ENCODE data around the gene FAM170B. TPM values are rescaled to one million over a fixed set of nuclear protein-coding genes. Genes with fewer than 3 reads are reported as not detected.

Gene FAM170B
- total RNA-seq, 1 experiment from 2014 or later, result not detected

- Histone ChIP-seq H3K9me3 (ENCODE audit: control insufficient read depth, insufficient read depth, low read depth, low read length) (peaks cover 9% of the 10 kb centered on the region; the same call in 1 of the 2 replicates), H3K4me3 (ENCODE audit: low read depth in 2 of 2, low read length in 2 of 2) (no peak overlapping the region), H3K4me1 (ENCODE audit: control insufficient read depth, insufficient read depth, low read length) (no peaks in the 10 kb centered on the region), H3K27me3 (ENCODE audit: control insufficient read depth, insufficient read depth, low read length) (peaks cover 4% of the 10 kb centered on the region; the same call in 1 of the 2 replicates), H3K27ac (ENCODE audit: low read length) (no peak overlapping the region), H3K36me3 (ENCODE audit: control insufficient read depth, insufficient read depth, low read length) (no peaks in the 10 kb centered on the region)
- BruUV-seq (replicated peaks), result no TSS peak
- in situ Hi-C loops (cut with HindIII; ENCODE audit: low pct_unique_long_range_greater_than_20kb, low sequenced_read_pairs), result no loop called here
- ATAC-seq, result no peak
- no peak for DNase-seq (ENCODE audit: low read depth, low spot score)
- POLR2A ChIA-PET, result no interaction called here
- intact Hi-C loops (cut with micrococcal nuclease; ENCODE audit: unreplicated experiment), result no loop called here
- no peak for TF ChIP-seq REST (IDR thresholded peaks at IDR 0.05; ENCODE audit: insufficient read depth in 1 of 2, low read depth in 2 of 2, low read length in 1 of 2)
- no peak for TF ChIP-seq SIN3A (IDR thresholded peaks at IDR 0.05; ENCODE audit: borderline replicate concordance, insufficient read depth, low read depth, low read length)
- TF ChIP-seq CTCF (IDR thresholded peaks at IDR 0.05), result no peak
- no peak for TF ChIP-seq POLR2AphosphoS5 (IDR thresholded peaks at IDR 0.05; ENCODE audit: low read depth, low read length)
- TF ChIP-seq TCF7L2 (IDR thresholded peaks at IDR 0.05; ENCODE audit: low read depth, low read length), result no peak
- CTCF ChIA-PET, result no interaction called here
Observed at GRCh38 chr10:49089557-49090188, 44.1 kb downstream of the FAM170B start.

GRCh38 chr10:49089152-49089551 is 44.7 kb downstream of the FAM170B start:
- H3K27me3 ChIP-seq (ENCODE audit: control insufficient read depth, insufficient read depth, low read length), result peaks cover 4% of the 10 kb centered on the region; the same call in 1 of the 2 replicates
- H3K4me1 ChIP-seq (ENCODE audit: control insufficient read depth, insufficient read depth, low read length), result no peaks in the 10 kb centered on the region
- no TSS peak for BruUV-seq (replicated peaks)
- no peak for TF ChIP-seq TCF7L2 (IDR thresholded peaks at IDR 0.05; ENCODE audit: low read depth, low read length)
- no peak for TF ChIP-seq POLR2AphosphoS5 (IDR thresholded peaks at IDR 0.05; ENCODE audit: low read depth, low read length)
- TF ChIP-seq REST (IDR thresholded peaks at IDR 0.05; ENCODE audit: insufficient read depth in 1 of 2, low read depth in 2 of 2, low read length in 1 of 2), result no peak
- no peak for TF ChIP-seq SIN3A (IDR thresholded peaks at IDR 0.05; ENCODE audit: borderline replicate concordance, insufficient read depth, low read depth, low read length)
- no peak for TF ChIP-seq CTCF (IDR thresholded peaks at IDR 0.05)
- no peak overlapping the region for H3K27ac ChIP-seq (ENCODE audit: low read length)
- intact Hi-C loops (cut with micrococcal nuclease; ENCODE audit: unreplicated experiment) (no loop called here), in situ Hi-C loops (cut with HindIII; ENCODE audit: low pct_unique_long_range_greater_than_20kb, low sequenced_read_pairs) (no loop called here)
- no peak overlapping the region for H3K4me3 ChIP-seq (ENCODE audit: low read depth in 2 of 2, low read length in 2 of 2)
- H3K9me3 ChIP-seq (ENCODE audit: control insufficient read depth, insufficient read depth, low read depth, low read length), result peaks cover 9% of the 10 kb centered on the region; the same call in 1 of the 2 replicates
- CTCF ChIA-PET, result no interaction called here
- H3K36me3 ChIP-seq (ENCODE audit: control insufficient read depth, insufficient read depth, low read length), result no peaks in the 10 kb centered on the region
- ATAC-seq, result no peak
- DNase-seq (ENCODE audit: low read depth, low spot score), result no peak
- POLR2A ChIA-PET, result no interaction called here
